K562 (cell line): ENCODE measurements around the gene MYBPHL. TPM values are rescaled to one million over a fixed set of nuclear protein-coding genes. Genes with fewer than 3 reads are reported as not detected.
A peak's percentile ranks its signal among the peaks of the same experiment; 100 is the strongest.

ENCODE experiments used
- CHD7 ChIP-seq: fragments of 200-600 bp; sonication (generic); IDR thresholded peaks from one replicate; pipeline ENCODE4 v1.6.1; 2012; ENCODE audit warnings: mild to moderate bottlenecking, low read depth, low read length, inconsistent platforms
- ESRRB ChIP-seq: fragments of 250-450 bp; sonication (Bioruptor Pico); IDR thresholded peaks from 2 replicates; pipeline ENCODE4 v1.5.0; 2020; ENCODE audit warnings: mild to moderate bottlenecking, moderate library complexity, borderline replicate concordance
- FOS ChIP-seq: IDR thresholded peaks from 3 replicates; pipeline ENCODE4 v1.6.1; 2011; ENCODE audit not compliant: insufficient read length; ENCODE audit errors: extremely low read depth
- IRF9 ChIP-seq: fragments of 450-650 bp; IDR thresholded peaks from 2 replicates; pipeline ENCODE4 v1.6.1; 2016; ENCODE audit warnings: missing biosample characterization, missing genetic modification characterization
- KLF10 ChIP-seq: fragments of 250-450 bp; sonication (Bioruptor Pico); IDR thresholded peaks from 2 replicates; pipeline ENCODE4 v1.6.1; 2021; ENCODE audit warnings: matching md5 sums
- TAF15 ChIP-seq: fragments of 200-400 bp; formaldehyde crosslinking; IDR thresholded peaks from 2 replicates; pipeline ENCODE4 v1.6.1; 2017; ENCODE audit warnings: mild to moderate bottlenecking, low read depth, low read length, moderate library complexity
- ZNF239 ChIP-seq: fragments of 250-450 bp; sonication (Bioruptor Pico); IDR thresholded peaks from 2 replicates; pipeline ENCODE4 v1.4.0; 2020; ENCODE audit warnings: mild to moderate bottlenecking
- ZNF41 ChIP-seq: fragments of 250-450 bp; sonication (Bioruptor Pico); conservative IDR thresholded peaks from 2 replicates; pipeline ENCODE4 v1.4.0; 2020; ENCODE audit warnings: mild to moderate bottlenecking
- ZNF561 ChIP-seq: fragments of 450-650 bp; formaldehyde crosslinking; conservative IDR thresholded peaks from 2 replicates; pipeline ENCODE4 v1.4.0; 2020; ENCODE audit warnings: mild to moderate bottlenecking, moderate library complexity
- ZNF695 ChIP-seq: fragments of 450-650 bp; formaldehyde crosslinking; IDR thresholded peaks from 2 replicates; pipeline ENCODE4 v1.4.0; 2020; ENCODE audit warnings: mild to moderate bottlenecking, moderate library complexity
- polyA plus RNA-seq, 8 experiments: library from polyadenylated mRNA; depleted of rRNA in 4 of 8; stranded (reverse) in 5 of 8; unstranded in 3 of 8; fragments of >200 nt; fragmentation: Nextera tagmentation in 2 of 8; fragmentation: Illumina TruSeq in 1 of 8; extraction: Ambion mirVana in 2 of 8; extraction: Trizol in 1 of 8; gene quantifications; 2 replicates each; pipeline versions ENCODE4 v1.2.1 to v1.2.3, GENCODE V29; 2011 to 2014; ENCODE audit warnings: inconsistent platforms in 1 of 8, missing spikeins in 1 of 8
- total RNA-seq, 7 experiments: library from RNA; depleted of rRNA in 6 of 7; stranded (reverse); fragments of >200 nt in 6 of 7; fragmentation: Illumina TruSeq in 2 of 7; extraction: Trizol in 2 of 7; gene quantifications; 2 replicates each; pipeline versions ENCODE4 v1.2.1 to v1.2.3, GENCODE V29; 2011 to 2021; ENCODE audit warnings: low replicate concordance in 1 of 7
- TF ChIP-seq, protein P1 (sequence below): sonication (generic); formaldehyde crosslinking; IDR thresholded peaks from 2 replicates; pipeline ENCODE4 v1.8.1; 2022; ENCODE audit warnings: missing genetic modification reagents
- TF ChIP-seq, protein P2 (sequence below): fragments of 450-650 bp; IDR thresholded peaks from 2 replicates; pipeline ENCODE4 v1.6.1; 2014; ENCODE audit warnings: low read depth, mild to moderate bottlenecking, moderate library complexity, borderline replicate concordance

Gene MYBPHL
- total and polyA plus RNA-seq, 9 of the 15 experiments (the other 6 are each of a cell fraction or from before 2014, with no cell fraction given), result 0.20 to 1.9 (median 0.33) TPM

- no peak for TF ChIP-seq ZNF561 (CRISPR knock-in tag)
- TF ChIP-seq ZNF695 (CRISPR knock-in tag), result no peak
- TF ChIP-seq, protein P1, sequence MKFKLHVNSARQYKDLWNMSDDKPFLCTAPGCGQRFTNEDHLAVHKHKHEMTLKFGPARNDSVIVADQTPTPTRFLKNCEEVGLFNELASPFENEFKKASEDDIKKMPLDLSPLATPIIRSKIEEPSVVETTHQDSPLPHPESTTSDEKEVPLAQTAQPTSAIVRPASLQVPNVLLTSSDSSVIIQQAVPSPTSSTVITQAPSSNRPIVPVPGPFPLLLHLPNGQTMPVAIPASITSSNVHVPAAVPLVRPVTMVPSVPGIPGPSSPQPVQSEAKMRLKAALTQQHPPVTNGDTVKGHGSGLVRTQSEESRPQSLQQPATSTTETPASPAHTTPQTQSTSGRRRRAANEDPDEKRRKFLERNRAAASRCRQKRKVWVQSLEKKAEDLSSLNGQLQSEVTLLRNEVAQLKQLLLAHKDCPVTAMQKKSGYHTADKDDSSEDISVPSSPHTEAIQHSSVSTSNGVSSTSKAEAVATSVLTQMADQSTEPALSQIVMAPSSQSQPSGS (CRISPR knock-in tag), result no peak
- 0 out of 2 replicates have a peak, but pooled peaks have one; percentile 18 for TF ChIP-seq ZNF41 (CRISPR knock-in tag)
- TF ChIP-seq CHD7, result no peak
- TF ChIP-seq IRF9 (tag), result no peak
- TF ChIP-seq, protein P2, sequence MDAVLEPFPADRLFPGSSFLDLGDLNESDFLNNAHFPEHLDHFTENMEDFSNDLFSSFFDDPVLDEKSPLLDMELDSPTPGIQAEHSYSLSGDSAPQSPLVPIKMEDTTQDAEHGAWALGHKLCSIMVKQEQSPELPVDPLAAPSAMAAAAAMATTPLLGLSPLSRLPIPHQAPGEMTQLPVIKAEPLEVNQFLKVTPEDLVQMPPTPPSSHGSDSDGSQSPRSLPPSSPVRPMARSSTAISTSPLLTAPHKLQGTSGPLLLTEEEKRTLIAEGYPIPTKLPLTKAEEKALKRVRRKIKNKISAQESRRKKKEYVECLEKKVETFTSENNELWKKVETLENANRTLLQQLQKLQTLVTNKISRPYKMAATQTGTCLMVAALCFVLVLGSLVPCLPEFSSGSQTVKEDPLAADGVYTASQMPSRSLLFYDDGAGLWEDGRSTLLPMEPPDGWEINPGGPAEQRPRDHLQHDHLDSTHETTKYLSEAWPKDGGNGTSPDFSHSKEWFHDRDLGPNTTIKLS, result peak; percentile 66; the same call in 1 of the 2 replicates
- TF ChIP-seq ESRRB (CRISPR knock-in tag), result no peak
- no peak for TF ChIP-seq TAF15
- TF ChIP-seq FOS, result peak; percentile 24
- no peak for TF ChIP-seq KLF10 (CRISPR knock-in tag)
- no peak for TF ChIP-seq ZNF239 (CRISPR knock-in tag)
These were observed 23.7 kb downstream of the MYBPHL start, which contains the start of gene PSRC1 (continued) for GRCh38 chr1:109282952-109283747.
